Prostate gland (tissue), 2 donors: Measurements from ENCODE around the gene PAPSS2.

Experiments used
- POLR2A ChIP-seq: fragments of 450-650 bp; IDR thresholded peaks from one replicate; pipeline ENCODE4 v1.6.1; 2016; ENCODE audit warnings: antibody characterized with exemption, mild to moderate bottlenecking
- TF ChIP-seq, protein P1 (sequence below), 4 experiments: fragments of 200-600 bp in 2 of 4; fragments of 450-650 bp in 2 of 4; sonication (generic) in 2 of 4; IDR thresholded peaks; 1 replicate in 3 of 4; 2 replicates in 1 of 4; pipeline ENCODE4 v1.5.1; 2016 to 2019; ENCODE audit warnings: antibody characterized with exemption in 4 of 4, mild to moderate bottlenecking in 2 of 4, moderate library complexity in 2 of 4

GRCh38 chr10:87650838-87651589 lies 8.7 kb upstream of the PAPSS2 start:
- TF ChIP-seq, protein P1, sequence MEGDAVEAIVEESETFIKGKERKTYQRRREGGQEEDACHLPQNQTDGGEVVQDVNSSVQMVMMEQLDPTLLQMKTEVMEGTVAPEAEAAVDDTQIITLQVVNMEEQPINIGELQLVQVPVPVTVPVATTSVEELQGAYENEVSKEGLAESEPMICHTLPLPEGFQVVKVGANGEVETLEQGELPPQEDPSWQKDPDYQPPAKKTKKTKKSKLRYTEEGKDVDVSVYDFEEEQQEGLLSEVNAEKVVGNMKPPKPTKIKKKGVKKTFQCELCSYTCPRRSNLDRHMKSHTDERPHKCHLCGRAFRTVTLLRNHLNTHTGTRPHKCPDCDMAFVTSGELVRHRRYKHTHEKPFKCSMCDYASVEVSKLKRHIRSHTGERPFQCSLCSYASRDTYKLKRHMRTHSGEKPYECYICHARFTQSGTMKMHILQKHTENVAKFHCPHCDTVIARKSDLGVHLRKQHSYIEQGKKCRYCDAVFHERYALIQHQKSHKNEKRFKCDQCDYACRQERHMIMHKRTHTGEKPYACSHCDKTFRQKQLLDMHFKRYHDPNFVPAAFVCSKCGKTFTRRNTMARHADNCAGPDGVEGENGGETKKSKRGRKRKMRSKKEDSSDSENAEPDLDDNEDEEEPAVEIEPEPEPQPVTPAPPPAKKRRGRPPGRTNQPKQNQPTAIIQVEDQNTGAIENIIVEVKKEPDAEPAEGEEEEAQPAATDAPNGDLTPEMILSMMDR (IDR thresholded peaks at IDR 0.05), result no peak
- no peak for TF ChIP-seq POLR2A
